GM19025 (cell line): ENCODE measurements around the gene CPNE8.

Source experiments
- ATAC-seq: cut with Tn5 transposase; IDR thresholded peaks from one replicate; pipeline ENCODE4 v1.9.1; 2021; ENCODE audit warnings: mild to moderate bottlenecking, low read depth, moderate library complexity; ENCODE audit not compliant: unreplicated experiment

CPNE8 gene

DNA sequence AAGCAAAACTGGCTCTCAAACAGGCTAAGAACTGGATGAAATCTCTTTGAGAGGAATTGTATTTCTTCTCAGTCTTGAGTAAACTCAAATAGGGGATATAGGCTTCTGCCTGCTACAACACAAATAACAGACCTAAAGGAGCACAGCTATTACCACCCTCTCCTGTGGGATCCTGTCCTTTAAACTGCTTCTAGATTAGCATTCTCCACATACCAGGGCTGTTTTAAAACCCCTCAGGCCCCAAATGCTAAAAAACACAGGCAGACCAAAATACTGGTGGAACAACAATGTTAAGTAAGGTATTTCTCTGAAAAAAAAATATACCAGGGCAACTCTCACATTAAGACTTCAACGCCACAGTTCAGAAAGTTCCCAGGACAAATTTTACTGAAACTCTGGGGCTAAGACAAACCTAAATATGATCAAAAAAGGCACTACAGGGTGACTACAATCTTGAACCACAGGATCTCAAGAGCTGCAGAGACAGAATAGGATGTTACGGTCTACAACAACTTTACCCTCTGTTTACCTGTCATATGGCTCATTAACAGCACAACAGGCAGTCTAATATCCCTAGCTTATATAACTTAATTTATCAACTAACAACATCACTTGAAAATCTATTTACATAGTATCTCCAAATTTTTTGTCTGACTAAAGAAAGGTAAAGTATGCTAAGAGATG is 7.2 kb downstream of the CPNE8 start:
- no peak for ATAC-seq

DNA sequence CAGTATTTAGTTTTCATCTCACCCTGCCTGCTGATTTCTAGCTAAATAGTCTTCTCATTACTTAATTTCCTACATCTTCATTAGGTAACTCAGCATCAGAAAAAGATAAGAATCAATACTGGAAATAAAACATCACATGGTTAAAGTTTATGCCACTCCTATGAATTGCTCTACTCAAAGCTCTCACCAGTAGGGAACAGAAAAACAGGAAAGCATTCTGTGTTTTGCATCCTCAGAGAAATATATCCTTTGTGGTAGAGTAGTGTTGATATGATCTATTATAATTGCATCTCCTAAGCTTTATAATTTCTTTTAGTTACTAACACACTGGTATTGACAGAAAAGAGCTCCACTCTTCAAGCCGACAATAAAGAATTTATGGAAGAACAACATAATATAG is 9.9 kb downstream of the CPNE8 start:
- no peak for ATAC-seq

DNA sequence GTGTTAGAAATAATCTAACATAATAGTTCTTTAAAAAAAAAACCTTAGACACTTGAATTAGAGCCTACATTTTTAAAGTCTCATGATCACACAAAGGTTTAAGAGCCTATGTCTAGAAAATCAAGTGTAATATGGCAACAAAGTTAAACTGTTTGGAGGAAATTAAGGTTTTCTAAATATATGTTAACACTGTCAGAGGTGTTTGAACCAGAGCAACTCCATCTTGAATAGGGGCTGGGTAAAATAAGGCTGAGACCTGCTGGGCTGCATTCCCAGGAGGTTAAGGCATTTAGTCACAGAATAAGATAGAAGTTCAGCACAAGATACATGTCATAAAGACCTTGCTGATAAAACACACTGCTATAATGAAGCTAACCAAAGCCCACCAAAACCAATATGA is 12.4 kb downstream of the CPNE8 start:
- no peak for ATAC-seq

DNA sequence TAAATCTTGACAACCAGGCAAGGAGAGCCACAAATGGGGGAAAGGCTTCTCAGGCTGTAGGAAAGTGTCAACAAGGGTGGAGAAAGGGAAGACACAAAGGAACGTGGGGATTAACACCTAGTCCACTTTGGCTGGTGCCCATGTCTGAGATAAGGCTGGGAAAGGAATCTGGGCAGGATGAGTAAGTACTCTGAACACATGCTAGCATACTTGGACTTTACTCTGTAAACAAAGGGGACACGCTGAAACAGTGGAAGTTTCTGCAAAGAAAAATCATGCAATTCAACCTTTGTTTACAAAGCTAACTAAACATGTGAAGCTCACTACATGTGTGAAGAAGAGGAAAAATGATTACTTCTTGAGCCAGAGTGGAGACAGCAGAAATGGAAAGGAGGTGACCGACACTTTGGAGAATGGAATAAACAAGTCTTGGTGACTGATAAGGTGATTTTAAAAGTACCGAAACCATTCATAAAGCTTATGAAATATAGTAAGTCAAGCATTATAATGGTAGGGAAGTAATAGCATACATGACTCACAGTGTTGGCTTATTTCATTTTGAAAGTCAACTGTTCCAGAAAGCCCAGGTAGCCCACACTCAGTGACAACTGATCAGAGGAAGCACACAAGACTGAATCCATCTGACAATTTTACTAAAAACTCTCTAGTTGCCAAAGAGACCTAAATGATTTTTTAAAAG is 13.2 kb downstream of the CPNE8 start:
- ATAC-seq, result no peak

DNA sequence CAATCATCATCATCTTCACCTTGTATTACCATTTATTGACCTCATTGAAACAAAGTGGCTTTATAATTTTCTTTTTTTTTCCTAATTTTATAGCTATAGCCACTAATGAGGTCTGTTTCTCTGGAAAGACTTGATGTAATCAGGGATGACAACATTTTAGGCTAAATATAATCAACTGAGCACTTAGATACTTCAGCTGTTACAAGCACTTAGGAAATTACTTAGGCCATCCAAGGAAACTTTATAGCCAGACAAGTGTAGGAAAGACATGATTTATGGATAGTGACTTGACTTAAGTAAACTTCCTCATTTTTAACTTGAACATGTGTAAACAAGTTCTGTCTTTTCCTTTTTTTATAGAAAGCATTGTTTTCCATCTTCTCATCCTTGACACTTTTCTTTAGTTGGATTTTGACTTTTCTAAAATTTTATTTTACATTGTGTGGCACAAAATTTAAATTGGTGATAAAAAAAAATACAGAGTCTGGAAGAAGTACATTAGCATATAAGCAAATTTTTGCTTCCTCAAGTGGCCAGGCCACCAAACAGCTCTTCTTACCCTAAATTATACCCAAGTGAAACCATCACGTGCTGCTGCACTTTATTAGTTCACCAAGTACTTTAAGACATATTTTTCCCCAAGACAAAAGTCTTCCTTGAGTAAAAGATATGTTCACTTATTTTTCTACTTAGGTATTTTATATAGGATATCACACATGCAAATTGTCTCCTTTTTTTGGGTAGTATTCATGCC is 15.1 kb downstream of the CPNE8 start:
- ATAC-seq, result no peak

DNA sequence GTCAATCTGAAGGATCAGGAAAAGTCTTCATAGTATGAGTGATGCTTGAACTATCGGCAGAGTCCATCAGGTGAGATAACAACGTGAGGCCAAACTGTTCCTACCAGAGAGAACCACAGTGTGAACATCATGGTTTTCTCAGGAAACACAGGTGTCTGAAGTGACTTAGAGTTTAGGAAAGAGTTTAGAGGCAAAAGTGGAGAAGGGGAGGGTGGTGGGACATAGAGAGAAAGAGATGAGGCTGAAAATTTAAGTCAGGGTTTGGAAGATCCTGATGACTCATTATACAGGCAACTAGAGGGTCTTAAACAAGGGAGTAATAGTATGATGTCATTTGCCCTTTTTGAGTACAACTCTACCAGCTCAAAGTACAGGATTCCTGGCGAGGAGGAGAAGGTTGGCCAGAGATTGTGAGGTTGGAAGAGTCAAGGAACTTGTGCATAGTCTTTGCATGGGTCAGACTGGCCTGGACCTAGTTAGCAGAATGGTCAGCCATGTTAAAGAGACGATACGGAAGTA is 16.0 kb downstream of the CPNE8 start:
- ATAC-seq, result no peak

DNA sequence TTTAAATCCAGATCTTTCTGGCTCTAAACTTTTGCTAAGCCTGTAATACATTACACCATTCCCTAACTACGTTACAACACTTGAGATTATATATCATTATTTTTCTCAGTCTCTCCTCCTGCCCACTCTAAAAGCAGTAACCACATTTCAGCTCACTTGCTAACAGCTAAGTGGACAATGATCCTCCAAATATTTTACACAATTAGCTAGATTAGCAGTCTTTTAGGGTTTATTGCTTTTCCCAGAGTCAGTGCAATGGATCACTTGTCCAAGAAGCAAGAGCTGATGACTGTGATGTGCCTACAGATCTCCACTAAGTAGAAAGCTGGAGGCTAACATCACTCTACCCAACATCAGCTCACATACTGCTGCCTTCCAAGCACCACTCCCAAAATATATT is 17.6 kb downstream of the CPNE8 start:
- no peak for ATAC-seq

DNA sequence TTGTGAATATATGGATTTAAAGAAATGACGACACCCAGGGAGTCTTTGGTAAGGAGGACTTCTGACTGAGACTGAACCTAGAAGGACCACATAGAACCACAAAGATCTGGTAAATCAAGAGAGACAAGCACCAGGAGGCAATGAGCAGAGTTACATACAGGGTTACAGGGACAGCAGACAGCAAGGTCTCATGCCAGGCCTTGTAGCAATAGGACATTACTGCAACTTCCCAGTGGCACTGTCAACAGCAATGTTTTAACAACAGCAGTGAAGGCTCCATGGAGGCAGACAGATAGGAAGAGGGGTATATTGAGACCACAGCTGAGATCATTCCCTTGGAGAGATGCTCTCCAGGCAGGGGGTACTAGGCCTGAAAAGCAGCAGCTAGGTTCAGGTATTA is 18.5 kb downstream of the CPNE8 start:
- no peak for ATAC-seq

DNA sequence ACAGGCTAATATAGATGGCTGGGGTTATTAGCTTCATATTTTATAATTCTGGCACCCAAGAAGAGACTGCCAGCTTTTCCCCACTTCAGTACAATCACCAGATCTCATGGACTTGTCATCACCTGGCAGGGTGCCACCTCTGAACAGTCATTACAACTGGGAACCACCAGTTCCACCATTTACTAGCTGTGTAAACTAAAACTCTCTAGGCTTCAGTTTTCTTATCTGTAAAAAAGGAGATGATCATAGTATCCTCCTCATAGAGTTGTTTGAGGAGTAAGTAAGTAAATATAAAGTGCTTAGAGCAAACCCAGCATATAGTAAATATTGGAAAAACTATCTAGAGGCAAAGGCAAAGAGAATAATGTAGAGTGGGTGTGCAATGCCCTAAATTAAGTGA is 19.3 kb downstream of the CPNE8 start:
- ATAC-seq, result no peak

DNA sequence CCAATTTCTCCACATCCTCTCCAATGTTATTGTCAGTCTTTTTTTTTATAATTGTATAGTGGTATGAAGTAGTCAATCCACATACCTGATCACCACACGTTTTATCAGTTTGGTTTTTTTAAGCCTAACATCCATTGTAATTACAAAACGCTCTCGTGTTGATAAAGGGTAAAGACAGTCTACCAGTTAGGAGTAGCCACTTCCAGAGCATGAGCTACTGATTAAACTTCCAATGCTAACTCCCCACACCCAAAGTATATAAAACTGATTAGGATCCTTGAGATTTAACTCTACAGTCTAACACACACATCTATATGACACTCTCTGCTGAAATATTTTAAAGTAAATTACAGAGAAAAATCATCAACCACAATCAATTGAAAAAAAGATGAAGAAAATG is 20.7 kb downstream of the CPNE8 start:
- no peak for ATAC-seq

DNA sequence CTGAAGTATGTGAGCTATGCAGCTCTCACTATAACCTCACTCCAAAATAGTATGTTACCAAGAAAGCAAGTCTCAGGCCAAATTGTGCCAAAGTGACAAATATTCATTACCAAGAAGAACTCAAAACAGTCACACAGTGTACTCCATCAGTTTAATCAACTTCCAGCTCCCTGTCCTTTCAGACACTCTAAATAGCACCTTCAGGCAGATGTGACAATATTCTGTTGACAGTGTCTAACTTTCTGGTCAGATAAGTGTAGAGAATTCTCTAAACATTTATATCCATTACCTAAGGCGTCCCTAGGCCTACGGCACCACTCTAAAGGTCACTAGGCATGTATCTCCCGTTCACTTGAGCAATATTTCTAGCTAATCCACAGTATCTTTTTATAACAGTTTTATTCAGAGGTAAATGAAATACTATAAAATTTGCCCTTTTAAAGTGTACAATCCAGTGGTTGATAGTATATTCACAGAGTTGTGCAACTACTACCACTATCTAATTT is 21.7 kb downstream of the CPNE8 start:
- ATAC-seq, result no peak

DNA sequence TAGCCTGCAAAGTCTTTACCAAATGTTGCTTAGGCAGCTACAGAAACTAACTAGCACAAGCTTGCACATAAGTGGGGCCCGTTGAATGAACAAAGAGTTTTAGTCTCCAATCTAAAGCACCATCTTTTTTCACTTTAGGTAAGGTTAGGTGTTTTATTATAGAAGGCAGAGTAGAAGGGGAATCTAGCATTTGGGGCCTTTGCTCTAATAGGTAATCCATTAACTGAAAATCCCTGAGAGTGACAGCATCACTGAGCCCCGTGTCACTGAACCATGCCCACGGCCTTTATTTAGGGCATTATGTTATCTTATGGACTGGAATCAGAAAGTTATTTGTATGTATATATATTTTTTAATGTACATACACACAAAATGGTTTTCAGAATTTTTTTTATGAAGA is 25.1 kb downstream of the CPNE8 start:
- peak; percentile 71 for ATAC-seq

DNA sequence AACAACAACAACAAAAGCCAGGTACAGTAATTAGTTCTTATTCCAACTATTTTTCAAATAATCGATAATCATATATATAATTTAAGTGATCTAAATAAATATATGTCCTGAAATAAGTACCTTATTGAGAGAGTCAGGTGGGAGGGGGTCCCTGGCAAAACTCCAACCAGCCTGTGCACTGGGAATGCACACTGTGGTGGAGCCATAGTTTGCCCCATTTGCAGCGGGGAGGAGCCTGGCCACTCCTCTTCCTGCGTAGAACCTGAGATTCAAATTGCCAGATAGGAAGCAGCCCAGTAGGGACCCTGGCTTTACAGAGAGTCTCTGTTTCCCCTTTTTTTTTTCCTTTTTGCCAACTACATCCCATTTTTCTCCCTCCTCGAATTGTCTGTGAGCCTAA is 26.4 kb downstream of the CPNE8 start:
- ATAC-seq, result no peak

DNA sequence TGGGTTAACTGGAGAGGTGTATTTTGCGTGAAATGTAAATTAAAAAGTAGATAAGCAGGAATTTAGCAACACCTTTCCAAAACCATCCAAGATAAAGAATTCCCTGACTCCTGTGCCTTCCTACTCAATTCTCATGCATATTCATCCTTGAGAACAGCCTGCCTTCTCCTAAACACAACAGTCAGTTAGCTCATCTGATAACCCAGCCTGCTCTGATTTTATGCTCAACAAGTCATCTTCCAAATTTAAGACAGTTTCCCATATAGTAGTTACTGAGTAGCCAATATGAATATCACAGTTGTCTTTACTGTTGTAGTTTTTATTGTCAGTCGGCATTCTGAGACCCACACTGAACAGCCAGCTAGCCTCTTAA is 27.1 kb downstream of the CPNE8 start:
- no peak for ATAC-seq

DNA sequence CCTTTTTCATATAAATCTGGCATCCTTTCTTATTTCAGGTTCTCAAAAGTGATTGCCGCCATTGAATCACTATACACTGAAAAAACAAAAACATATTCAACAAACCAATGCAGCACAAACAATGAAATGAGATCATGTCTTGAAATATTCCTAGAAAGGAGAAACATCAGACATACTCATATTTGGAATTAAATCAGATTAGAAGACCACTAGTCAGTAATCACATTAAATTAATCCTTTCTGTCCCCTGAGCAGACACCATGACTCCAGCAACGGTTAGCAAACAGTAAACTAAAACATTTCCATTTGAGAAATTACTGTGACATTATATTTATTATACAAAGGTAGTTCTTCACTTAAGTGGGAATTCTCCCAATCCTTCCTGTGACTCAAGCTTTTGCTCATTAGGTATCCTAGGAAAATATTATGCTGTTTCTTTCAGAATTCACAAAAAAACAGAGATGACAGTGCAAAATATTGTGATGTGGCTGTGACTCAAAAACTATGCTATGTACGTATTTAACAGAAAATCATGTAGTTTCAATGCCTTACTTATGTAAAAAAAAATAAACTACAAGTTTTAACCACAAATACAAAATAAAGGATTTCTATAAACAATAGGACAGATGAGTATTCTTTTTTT is 29.7 kb downstream of the CPNE8 start:
- no peak for ATAC-seq

DNA sequence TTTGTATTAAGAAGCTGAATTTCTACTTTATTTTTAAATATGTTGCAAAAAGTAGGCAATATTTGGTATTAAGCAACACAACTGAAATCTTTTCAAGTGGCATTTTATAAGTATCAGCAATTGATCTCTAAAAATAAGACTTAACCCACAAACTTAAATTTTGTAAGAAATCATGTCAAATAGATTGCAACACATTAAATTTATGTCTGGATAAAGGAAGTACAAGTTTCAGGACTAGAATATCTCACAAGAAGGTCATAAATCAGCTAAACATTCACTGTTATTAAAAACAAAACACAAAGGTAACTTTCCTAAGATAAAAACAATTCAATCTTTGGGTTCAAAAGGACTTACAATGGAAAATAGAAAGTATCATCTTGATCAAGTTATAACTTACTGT is 32.8 kb downstream of the CPNE8 start:
- ATAC-seq, result no peak

DNA sequence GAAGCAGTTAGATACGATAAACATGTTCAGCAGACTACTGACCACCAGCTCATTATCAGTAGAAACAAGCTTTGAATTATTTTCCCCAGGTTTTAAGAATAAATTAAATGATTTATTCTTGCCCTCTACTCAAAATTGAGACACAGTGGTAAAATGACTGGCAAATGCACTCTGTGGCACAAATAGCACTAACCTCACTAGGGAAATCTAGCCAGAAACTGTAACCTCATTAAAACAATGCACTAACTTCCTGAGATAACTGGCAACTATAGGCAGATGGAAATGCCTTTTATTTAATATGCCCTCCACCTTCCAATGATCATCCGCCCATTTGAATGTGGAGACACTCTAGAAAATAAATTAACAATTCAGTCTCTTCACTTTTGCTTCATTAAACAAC is 33.2 kb downstream of the CPNE8 start:
- no peak for ATAC-seq

DNA sequence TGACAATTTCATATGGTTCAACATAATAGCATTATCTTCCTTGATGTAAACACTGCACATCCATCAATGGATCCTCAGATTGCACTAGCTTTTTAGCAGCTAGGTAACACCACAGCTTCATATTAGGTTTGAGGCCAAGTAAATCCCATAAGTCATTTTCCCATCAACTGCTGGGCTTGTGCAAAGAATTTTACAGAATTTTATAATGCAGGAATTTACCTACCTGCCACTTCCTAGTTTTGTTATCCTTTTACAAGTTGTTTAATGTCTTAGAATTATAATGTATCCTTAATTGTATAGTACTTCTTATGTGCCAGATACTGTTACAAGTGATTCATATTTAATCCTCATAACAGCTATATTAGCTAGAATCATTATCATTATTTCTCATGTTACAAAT is 36.4 kb downstream of the CPNE8 start:
- no peak for ATAC-seq

DNA sequence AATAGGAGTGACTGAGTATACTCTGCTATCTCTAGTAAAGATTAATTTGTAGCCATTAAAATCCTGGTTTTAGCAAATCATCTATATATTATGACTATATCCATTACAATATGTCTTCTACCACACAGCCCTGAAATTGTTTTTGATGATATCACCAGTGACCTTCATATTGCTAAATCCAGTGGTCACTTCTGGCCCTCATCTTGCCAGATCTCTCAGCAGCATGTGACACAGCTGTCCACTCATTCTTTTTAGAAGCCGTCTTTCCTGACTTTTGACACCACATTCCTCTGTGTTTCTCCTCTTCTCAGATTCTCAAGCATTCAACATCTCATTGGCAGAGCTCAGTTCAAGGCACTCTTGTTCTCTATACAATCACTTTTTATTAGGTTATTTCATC is 54.9 kb downstream of the CPNE8 start:
- no peak for ATAC-seq

DNA sequence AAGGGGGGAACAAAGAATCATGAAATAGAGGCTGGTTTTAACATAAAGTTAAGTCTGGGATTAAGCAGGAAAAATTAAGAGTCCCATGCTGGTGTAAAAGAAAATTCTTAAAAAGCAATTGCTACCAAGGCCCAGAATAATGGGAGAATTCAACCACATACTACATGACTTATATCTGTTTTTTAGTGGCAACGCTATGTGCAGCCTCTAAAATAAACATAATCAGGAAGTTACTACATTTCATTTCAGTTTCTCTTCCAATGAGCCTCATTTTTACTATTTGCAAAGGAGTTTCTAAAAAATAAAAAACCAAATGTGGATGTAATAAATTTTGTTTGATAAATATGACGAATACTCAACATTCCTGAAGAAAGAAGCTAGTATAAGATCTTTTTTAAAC is 58.1 kb downstream of the CPNE8 start:
- ATAC-seq, result no peak

DNA sequence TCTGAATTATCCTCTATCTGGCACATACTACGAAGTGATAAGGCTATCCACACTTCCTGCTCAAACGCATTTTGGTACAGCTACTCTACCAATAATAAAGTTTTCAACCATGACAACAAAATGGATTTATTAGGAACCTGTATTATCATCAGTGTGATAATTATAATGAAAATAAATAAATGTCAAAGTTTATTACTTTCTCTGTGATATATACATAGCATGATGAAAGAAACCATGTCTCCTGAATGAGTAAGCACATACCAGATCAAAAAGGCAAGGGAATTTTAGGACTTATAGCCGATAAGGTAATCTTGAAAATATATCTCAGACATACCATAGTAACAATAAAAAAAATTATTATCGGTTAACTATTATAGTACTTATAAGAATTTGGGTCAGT is 61.1 kb downstream of the CPNE8 start:
- ATAC-seq, result no peak
